HFFc6 (cell line): Measurements from ENCODE around the gene B4GALNT3. TPM values are rescaled to one million over a fixed set of nuclear protein-coding genes. Genes with fewer than 3 reads are reported as not detected.

ENCODE experiments used
- DNase-seq: peaks from one replicate; pipeline ENCODE4 v3.0.0-alpha.2; 2018
- H3K27ac Mint-ChIP-seq: 2 replicates; pipeline ENCODE4 v1.8.0; 2020; ENCODE audit warnings: mild to moderate bottlenecking, mixed read lengths
- H3K27me3 Mint-ChIP-seq: 2 replicates; pipeline ENCODE4 v1.8.0; 2021; ENCODE audit warnings: mild to moderate bottlenecking, moderate library complexity, mixed read lengths; ENCODE audit not compliant: insufficient read depth
- H3K36me3 Mint-ChIP-seq: 2 replicates; pipeline ENCODE4 v1.8.0; 2021; ENCODE audit warnings: low read depth, mixed read lengths
- H3K4me1 Mint-ChIP-seq: 2 replicates; pipeline ENCODE4 v1.8.0; 2020; ENCODE audit warnings: low read depth, mixed read lengths
- H3K4me3 Mint-ChIP-seq: 2 replicates; pipeline ENCODE4 v1.8.0; 2020; ENCODE audit warnings: mild to moderate bottlenecking, moderate library complexity, mixed read lengths
- H3K9me3 Mint-ChIP-seq: 2 replicates; pipeline ENCODE4 v1.8.0; 2020; ENCODE audit warnings: mild to moderate bottlenecking, mixed read lengths
- total RNA-seq, 6 experiments: library from RNA; stranded (reverse); fragmentation: NEBNext Ultra II Directional; extraction: Animal tissue kit (Norgen Biotek cat#: 25700); gene quantifications; 2 replicates in 1 of 6; 3 replicates in 5 of 6; pipeline ENCODE4 v1.2.3, GENCODE V29; 2021
- TF ChIP-seq, protein P1 (sequence below): fragments of 200-600 bp; sonication (generic); IDR thresholded peaks from 2 replicates; pipeline ENCODE4 v1.5.0; 2021; ENCODE audit warnings: antibody characterized with exemption, mild to moderate bottlenecking

The B4GALNT3 gene
- total RNA-seq, 6 experiments from 2014 or later, result not detected

DNA sequence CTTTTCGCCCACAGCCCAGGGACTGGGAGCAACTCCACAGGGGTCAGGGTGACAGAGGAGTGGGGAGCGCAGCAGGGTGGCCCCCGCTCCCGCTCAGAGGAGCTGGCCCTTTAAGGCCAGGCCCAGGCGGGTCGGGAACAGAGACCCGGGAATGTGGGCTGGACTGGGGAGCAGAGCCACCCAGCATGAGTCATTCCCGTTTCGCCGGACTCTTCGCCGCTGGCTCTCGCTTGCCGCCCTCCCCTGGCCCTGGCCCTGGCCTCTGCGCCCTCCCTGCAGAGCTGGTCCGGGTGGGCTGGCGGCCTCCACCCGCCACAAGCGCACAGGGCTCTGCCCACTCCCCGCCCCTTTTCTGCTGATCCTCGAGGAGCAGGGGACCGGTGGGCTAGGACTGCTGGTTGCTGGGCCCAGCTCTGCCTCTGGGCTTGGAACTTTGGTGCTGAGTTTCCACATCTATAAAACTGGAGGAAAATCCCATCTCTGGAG is 110.7 kb downstream of the B4GALNT3 start:
- Mint-ChIP-seq H3K4me1 (peaks cover 41% of the 10 kb centered on the region), H3K36me3 (no peaks in the 10 kb centered on the region), H3K4me3 (peak overlapping the region; percentile 89), H3K9me3 (no peaks in the 10 kb centered on the region), H3K27ac (peak overlapping the region; percentile 95), H3K27me3 (no peaks in the 10 kb centered on the region; the same call in none of the 2 replicates)
- DNase-seq, result peak; percentile 78
- TF ChIP-seq, protein P1, sequence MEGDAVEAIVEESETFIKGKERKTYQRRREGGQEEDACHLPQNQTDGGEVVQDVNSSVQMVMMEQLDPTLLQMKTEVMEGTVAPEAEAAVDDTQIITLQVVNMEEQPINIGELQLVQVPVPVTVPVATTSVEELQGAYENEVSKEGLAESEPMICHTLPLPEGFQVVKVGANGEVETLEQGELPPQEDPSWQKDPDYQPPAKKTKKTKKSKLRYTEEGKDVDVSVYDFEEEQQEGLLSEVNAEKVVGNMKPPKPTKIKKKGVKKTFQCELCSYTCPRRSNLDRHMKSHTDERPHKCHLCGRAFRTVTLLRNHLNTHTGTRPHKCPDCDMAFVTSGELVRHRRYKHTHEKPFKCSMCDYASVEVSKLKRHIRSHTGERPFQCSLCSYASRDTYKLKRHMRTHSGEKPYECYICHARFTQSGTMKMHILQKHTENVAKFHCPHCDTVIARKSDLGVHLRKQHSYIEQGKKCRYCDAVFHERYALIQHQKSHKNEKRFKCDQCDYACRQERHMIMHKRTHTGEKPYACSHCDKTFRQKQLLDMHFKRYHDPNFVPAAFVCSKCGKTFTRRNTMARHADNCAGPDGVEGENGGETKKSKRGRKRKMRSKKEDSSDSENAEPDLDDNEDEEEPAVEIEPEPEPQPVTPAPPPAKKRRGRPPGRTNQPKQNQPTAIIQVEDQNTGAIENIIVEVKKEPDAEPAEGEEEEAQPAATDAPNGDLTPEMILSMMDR, result no peak

DNA sequence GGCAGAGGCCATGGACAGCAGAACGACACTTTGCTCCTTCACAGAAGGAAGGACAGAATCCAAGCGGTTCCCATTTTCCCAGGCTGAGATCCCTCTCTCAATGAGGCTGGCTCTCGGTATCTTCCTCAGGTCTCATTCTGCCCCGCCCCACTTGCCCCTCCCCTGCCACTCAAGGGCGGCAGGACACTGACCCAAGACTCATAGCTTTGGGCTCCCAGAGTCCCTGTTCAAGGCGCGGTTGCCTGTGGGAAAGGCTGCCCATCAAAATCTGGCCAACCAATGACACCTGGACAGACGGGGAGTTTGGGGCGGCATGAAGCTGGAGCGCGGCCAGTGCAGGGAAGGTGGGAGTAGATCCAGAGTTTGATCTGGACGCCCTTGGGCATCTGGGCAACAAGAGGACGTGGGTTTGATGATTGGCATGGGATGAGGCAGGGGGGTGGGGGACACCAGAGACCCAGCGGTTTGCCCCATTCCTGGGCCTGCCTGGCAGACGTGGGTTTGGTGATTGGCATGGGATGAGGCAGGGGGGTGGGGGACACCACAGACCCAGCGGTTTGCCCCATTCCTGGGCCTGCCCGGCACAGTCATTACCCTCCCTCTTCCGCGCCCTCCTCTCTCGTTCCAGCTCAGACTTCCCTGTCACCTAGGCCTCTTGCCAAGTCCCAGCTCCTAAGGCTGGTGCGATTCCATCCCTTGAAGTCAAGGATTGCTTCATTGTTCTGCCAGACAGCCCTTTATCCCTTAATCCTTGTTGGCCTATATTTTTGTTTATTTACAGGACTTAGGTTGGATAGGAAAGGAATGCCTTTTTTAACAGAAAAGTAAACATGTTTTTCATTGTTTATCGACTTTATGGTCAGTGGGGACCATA is 111.4 kb downstream of the B4GALNT3 start:
- Mint-ChIP-seq H3K9me3 (no peaks in the 10 kb centered on the region), H3K4me1 (peaks cover 48% of the 10 kb centered on the region), H3K27ac (peak overlapping the region; percentile 95), H3K27me3 (no peaks in the 10 kb centered on the region; the same call in none of the 2 replicates), H3K4me3 (peak overlapping the region; percentile 89), H3K36me3 (no peaks in the 10 kb centered on the region)
- peak; percentile 77 for DNase-seq
- TF ChIP-seq, protein P1, result no peak

DNA sequence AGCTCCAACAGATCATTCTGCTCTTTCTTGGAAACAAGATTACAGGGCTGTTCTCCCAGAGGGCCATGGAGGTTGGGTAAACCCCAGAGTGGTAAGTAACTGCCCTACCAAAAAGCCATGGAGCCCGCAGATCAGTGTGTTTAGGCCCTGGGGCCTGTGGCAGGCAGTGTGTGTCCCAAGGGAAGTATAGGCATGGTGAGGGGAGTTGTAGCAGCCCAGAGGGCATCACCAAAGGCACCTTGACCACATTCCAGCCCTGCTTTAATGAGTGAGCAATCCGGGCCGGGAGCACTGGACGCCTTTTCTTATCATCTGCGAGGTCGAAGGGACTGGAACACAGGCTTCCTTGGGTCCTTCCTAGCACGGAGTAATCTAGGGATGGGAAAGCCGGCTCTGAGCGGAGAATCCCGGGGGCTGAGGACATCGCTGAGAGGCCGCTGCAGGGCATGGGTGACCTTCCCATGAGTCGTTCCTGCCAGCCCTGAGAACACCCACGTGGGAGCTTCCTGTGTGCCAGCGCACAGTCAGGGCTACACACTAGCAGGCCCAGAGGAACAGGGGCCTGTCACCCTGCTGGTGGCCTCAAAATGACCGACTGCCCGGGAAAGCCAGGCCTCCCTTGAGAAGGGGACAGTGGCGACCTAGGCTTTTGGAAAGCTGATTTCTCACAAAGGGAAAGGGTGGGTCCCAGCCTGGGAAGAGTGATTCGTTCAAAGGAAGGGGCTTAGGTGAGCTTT is 112.2 kb downstream of the B4GALNT3 start:
- TF ChIP-seq, protein P1, result no peak
- Mint-ChIP-seq H3K4me3 (peak overlapping the region; percentile 89), H3K9me3 (no peaks in the 10 kb centered on the region), H3K36me3 (no peaks in the 10 kb centered on the region), H3K4me1 (peaks cover 56% of the 10 kb centered on the region), H3K27me3 (no peaks in the 10 kb centered on the region; the same call in none of the 2 replicates), H3K27ac (peak overlapping the region; percentile 95)
- DNase-seq, result no peak

DNA sequence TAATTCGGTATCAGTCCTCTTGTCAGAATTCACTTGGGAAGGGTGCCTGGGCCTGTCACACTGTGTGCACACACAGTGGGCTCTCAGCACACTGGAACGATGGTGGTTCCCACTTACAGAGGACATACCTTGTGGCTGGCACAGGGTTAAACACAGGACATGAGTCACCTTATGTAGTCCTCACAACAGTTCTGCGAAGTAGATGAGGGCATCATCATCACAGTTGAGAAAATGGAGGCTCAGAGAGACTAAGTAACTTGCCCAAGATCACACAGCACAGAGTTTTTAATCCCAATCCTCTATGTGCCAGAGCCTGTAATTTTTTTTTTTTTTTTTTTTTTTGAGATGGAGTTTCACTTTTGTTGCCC is 112.8 kb downstream of the B4GALNT3 start:
- H3K4me1 Mint-ChIP-seq, result peaks cover 56% of the 10 kb centered on the region
- H3K36me3 Mint-ChIP-seq, result no peaks in the 10 kb centered on the region
- H3K27ac Mint-ChIP-seq, result peak overlapping the region; percentile 95

DNA sequence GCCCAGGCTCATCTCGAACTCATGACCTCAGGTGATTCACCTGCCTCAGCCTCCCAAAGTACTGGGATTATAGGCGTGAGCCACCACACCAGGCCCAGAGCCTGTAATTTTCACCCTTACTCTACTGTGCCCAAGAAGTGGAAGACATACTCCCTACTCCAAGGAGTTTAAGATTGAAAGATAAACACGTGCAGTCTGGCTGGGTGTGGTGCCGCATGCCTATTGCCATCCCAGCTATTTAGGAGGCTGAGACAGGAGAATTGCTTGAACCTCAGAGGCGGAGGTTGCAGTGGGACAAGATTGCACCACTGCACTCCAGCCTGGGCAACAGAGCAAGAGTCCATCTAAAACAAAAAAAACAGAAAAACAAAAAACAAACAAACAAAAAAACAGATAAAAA is 113.5 kb downstream of the B4GALNT3 start:
- no peak overlapping the region for H3K27ac Mint-ChIP-seq

More for the DNA sequence above, 112.8 kb downstream of the B4GALNT3 start:
- DNase-seq, result no peak
- Mint-ChIP-seq H3K27me3 (no peaks in the 10 kb centered on the region; the same call in none of the 2 replicates), H3K9me3 (no peaks in the 10 kb centered on the region), H3K4me3 (peak overlapping the region; percentile 89; the same call in 1 of the 2 replicates)
- TF ChIP-seq, protein P1, result no peak

More for the DNA sequence above, 113.5 kb downstream of the B4GALNT3 start:
- Mint-ChIP-seq H3K4me1 (peaks cover 56% of the 10 kb centered on the region), H3K4me3 (no peak overlapping the region), H3K9me3 (no peaks in the 10 kb centered on the region), H3K27me3 (no peaks in the 10 kb centered on the region; the same call in none of the 2 replicates), H3K36me3 (no peaks in the 10 kb centered on the region)
- TF ChIP-seq, protein P1, result no peak
- DNase-seq, result no peak
